ENCODE results near the gene CDK2AP2.

Gene CDK2AP2

DNA sequence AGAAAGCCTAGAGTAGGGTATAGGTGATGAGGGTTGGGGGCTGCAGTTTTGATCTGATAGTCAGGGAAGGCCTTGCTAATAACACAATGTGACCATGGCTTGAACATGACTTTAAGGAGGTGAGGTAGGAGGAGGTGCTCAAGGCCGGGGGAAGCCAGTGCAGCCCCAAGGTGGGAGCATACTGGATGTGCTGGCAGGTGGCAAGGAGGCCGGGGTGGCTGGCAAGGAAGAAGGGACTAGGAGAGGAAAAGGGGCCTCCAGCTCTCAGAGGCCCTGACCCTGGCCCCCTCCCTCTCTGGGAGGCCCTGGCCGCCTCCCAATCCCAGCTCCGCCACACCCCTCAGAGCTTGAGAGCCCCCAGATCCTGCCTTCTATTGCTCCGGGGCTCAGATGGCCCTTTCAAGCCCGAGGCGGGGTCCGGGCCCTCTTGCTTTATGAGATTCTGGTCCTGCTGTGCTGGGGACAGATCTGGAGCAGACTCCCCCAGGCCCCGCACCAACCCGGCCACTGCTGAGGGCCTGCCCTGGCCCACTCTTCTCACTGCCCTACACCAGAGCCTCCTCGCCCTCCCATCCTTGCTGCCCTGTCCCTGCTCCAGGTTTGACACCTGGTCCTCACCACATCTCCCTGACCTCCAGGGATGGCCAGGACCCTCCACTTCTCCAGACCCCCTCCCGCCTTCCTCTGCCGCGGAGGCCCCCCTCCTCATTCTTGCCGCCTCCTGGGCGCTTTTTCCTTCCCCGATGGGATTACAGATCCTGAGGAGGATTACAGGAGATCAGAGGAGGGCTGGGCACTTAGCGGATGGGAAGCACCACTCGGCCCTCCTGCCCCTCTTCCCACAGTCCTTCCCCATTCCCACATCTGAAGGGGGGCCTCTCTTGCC lies 4.6 kb downstream of the CDK2AP2 start:
- DNase-seq: no peak

GRCh38 chr11:67502328-67502979 lies 5.5 kb downstream of the CDK2AP2 start:
- DNase-seq: no peak

- no peak for DNase-seq
These were observed 6.1 kb downstream of the CDK2AP2 start for GRCh38 chr11:67501854-67502253.

GRCh38 chr11:67500831-67501715 lies 6.9 kb downstream of the CDK2AP2 start:
- DNase-seq: no peak

GRCh38 chr11:67500484-67500821 lies 7.5 kb downstream of the CDK2AP2 start:
- DNase-seq: no peak

- no peak for DNase-seq
These were observed 8.0 kb downstream of the CDK2AP2 start for GRCh38 chr11:67499808-67500483.

DNA sequence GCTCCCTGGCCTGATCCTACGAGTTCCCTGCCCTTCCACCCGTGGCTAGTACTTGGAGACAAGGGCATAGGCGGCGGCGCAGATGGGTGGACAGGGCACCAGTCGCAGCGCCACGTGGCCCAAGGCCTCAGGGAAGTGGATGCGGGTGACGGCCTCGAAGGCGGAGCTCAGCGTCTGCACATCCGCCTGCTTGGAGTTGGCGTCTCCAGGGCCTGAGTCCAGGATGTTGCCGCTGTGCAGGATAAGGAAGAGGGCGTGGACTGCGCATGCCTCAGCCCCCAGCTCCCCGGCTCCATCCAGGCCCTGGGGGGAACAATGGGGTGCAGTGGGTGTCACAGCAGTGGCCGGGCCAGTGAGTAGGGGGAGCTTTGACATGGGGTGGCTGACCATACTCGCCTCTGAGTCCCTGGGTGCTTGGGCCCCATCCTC lies 9.4 kb downstream of the CDK2AP2 start:
- no peak for DNase-seq

- no peak for DNase-seq
These were observed 10.2 kb downstream of the CDK2AP2 start for GRCh38 chr11:67497656-67498291.

DNA sequence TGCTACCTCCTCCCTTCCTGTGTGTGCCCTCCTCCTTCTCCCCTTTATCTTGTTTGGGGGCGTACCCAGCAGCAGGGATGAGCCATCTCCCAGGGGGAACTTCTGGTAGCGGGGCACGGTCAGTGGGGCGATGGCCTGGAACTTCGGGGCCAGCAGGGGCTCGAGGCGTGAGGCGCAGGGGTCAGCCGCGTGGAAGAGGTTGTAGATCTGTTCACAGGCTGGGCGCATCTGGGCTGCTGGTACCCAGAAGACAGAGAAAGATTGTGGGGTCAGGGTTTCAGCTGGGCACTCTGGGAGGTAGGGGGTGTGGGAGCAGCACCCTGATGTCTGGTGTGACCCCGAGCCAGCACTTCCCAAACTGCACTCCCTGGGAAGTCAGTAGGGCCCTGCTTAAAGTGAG lies 11.8 kb downstream of the CDK2AP2 start:
- DNase-seq: no peak

- DNase-seq: no peak
These were observed 12.5 kb downstream of the CDK2AP2 start for GRCh38 chr11:67495234-67496005.

GRCh38 chr11:67494371-67495233 lies 13.4 kb downstream of the CDK2AP2 start:
- DNase-seq: no peak

- DNase-seq: no peak
These were observed 14.2 kb downstream of the CDK2AP2 start for GRCh38 chr11:67493548-67494370.

- DNase-seq: no peak
These were observed 15.0 kb downstream of the CDK2AP2 start for GRCh38 chr11:67492801-67493547.

DNA sequence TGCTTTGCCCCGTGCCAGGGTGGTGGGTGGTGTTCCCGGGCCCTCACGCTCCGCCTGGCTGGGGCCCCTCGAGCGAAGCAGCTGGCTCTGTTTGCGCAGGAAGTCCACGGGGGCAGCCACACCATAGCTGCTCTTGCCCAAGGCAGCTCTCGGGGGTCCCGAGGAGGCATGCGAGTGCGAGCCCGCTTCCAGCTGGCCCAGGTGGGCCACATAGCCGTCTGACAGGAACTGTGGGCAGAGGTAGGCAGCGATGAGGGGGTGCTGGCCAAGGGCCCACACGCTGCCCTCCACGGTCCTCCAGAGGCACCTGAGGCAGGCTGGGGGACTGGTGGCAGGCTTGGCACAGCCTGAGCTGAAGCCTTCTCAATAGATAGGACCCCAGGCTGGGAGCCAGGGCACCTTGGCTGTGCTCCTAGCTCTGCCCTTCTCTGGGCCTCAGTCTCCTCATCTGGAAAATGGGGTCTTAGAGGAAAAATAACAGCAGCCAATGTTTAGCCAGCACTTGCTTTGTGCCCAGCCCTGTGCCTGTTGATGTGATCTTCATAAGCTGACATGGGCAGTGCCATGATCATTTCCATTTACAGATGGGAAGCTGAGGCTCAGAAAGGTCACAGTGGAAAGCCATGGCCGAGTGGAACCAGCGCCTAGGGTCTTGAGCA lies 15.8 kb downstream of the CDK2AP2 start:
- DNase-seq: no peak

DNA sequence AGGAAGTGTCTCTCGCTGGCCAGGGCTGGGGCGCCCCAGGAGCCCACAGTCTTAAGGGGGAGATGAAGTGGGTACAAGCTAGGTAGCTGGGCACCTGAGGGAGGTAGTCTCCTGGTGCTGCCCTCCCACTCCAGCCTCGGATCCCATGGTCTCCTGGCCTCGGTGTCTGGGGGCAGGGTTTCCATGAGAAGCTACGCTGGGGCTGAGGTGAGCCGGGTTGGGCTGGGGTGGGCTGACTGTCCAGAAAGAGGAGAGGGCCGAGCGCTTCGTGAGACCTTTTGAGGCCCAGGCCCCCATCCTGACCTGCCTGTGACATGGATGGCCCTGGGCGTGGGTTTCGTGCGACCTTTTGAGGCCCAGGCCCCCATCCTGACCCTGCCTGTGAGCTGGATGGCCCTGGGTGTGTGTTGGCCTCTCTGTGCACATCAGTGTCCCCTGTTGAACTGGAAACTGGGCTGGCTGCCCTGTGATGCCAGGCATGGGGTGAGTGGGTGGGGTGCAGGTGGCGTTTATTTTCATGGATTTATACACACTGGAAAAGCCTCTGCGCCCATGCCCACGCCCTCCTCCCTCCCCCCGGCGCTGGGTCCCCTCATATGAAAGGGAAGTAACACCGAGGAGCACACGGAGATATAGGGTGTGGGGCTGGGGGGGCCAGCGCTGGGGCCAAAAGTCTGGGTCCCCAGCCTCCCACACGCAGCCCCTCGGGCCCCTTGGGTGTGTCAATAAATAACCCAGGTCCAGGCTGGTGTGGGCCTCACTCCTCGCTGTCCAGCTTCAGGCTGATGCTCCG lies 16.5 kb downstream of the CDK2AP2 start:
- DNase-seq: no peak

DNA sequence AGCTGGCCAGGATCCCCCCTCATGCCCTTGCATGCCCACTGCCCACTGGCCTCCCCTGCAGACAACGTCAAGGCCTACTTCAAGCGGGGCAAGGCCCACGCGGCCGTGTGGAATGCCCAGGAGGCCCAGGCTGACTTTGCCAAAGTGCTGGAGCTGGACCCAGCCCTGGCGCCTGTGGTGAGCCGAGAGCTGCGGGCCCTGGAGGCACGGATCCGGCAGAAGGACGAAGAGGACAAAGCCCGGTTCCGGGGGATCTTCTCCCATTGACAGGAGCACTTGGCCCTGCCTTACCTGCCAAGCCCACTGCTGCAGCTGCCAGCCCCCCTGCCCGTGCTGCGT lies 17.3 kb downstream of the CDK2AP2 start:
- DNase-seq: no peak
